ENCODE results near the gene ATP10A. TPM values are rescaled to one million over a fixed set of nuclear protein-coding genes. Genes with fewer than 3 reads are reported as not detected.

The ATP10A gene
- total RNA-seq, 1 experiment from 2014 or later, result 3.9 TPM

DNA sequence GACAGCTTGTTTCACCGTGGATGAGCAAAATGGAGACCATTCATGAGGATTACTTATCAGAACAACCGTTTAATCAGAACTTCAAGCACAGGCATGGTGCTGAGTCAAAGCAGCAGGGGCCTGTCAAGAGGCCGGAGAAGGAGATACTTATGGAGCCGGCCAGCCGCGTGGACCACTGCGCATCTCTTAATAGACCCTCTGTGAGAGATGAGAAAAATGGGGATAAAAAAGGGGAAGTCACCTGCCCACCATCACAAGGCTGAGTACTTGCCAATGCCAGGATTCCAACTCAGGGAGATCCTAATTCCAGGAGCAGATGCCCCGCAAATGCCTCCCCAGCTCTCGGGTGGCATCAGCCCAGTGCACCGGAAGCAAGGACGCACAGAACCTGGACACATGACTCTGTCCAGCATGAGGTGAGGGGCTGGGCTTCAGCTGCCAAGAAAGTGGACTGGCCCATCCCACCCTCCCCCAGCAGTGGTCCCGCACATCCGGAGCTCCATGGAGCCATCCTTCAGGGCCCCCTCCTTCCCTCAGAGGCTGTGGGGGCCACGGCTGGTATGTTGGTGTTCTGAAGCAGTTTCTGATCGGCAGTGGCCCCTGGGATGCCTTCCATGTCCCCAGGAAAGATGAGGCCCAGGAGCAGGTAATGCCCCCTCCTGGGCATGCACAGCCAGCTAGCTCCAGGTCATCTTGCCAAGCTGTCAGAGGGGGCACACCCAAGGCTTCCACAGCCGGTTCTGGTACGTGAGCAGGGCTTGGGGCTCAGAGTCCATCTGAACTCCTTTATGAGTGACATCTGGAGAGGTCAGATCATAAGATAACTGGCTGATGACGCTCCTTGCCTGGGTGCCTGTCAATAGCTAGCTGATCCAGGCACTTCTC is 143.8 kb downstream of the ATP10A start:
- no peak overlapping the region for H3K18ac ChIP-seq (ENCODE audit: insufficient read length, low read depth, low read length)
- no peak overlapping the region for H3K56ac ChIP-seq (ENCODE audit: insufficient read length, low read depth, low read length)
- H2AK5ac ChIP-seq (ENCODE audit: insufficient read length, low read length), result no peak overlapping the region
- no peak overlapping the region for H2AFZ ChIP-seq (ENCODE audit: low read length)
- H3K4ac ChIP-seq (ENCODE audit: low read depth, low read length), result no peak overlapping the region
- Mint-ChIP-seq H3K27me3 (ENCODE audit: low read depth) (no peaks in the 10 kb centered on the region), H3K27ac (no peak overlapping the region), H3K4me1 (peaks cover 10 to 13% of the 10 kb centered on the region in 2 experiments), H3K4me3 (no peak overlapping the region), H3K36me3 (ENCODE audit: insufficient read depth in 1 of 3, low read depth in 3 of 3) (no peaks in the 10 kb centered on the region), H3K9me3 (no peaks in the 10 kb centered on the region)
- H3K79me2 ChIP-seq (ENCODE audit: insufficient read depth, low read length), result no peaks in the 10 kb centered on the region
- H3K79me1 ChIP-seq (ENCODE audit: insufficient read depth, low read depth, low read length, poor library complexity, severe bottlenecking), result no peaks in the 10 kb centered on the region
- TF ChIP-seq, protein P1, sequence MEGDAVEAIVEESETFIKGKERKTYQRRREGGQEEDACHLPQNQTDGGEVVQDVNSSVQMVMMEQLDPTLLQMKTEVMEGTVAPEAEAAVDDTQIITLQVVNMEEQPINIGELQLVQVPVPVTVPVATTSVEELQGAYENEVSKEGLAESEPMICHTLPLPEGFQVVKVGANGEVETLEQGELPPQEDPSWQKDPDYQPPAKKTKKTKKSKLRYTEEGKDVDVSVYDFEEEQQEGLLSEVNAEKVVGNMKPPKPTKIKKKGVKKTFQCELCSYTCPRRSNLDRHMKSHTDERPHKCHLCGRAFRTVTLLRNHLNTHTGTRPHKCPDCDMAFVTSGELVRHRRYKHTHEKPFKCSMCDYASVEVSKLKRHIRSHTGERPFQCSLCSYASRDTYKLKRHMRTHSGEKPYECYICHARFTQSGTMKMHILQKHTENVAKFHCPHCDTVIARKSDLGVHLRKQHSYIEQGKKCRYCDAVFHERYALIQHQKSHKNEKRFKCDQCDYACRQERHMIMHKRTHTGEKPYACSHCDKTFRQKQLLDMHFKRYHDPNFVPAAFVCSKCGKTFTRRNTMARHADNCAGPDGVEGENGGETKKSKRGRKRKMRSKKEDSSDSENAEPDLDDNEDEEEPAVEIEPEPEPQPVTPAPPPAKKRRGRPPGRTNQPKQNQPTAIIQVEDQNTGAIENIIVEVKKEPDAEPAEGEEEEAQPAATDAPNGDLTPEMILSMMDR (conservative IDR thresholded peaks at IDR 0.05), result no peak
- H4K20me1 ChIP-seq (ENCODE audit: control insufficient read depth, insufficient read depth, insufficient read length), result no peaks in the 10 kb centered on the region
- no peak overlapping the region for H2BK5ac ChIP-seq (ENCODE audit: insufficient read length, low read length)
- H3K4me1 ChIP-seq (ENCODE audit: insufficient read depth, low read length), result no peaks in the 10 kb centered on the region
- H3K9ac ChIP-seq (ENCODE audit: extremely low read depth, insufficient read length, low read length), result no peak overlapping the region
- no peak overlapping the region for H3K4me2 ChIP-seq (ENCODE audit: insufficient read depth, insufficient read length, low read length)
- no peaks in the 10 kb centered on the region for H3K9me3 ChIP-seq (ENCODE audit: control insufficient read depth, low read depth, low read length)
- H3T11ph ChIP-seq (ENCODE audit: low read length), result no peak overlapping the region
- H2BK15ac ChIP-seq (ENCODE audit: low read depth, low read length), result no peak overlapping the region
- no peak overlapping the region for H2BK120ac ChIP-seq (ENCODE audit: low read depth, low read length, poor library complexity, severe bottlenecking)
- no peak overlapping the region for H3K23ac ChIP-seq (ENCODE audit: insufficient read length, low read depth, low read length)
- no peak overlapping the region for H4K5ac ChIP-seq (ENCODE audit: insufficient read length, low read depth, low read length)
- no peak overlapping the region for H3K14ac ChIP-seq (ENCODE audit: insufficient read depth, low read length)
- H2BK12ac ChIP-seq (ENCODE audit: insufficient read length, low read depth, low read length), result no peak overlapping the region
- no peaks in the 10 kb centered on the region for H3K27me3 ChIP-seq (ENCODE audit: insufficient read depth, low read length)
- DNase-seq, result no peak
- H4K8ac ChIP-seq (replicated peaks; ENCODE audit: insufficient read length, low read depth, low read length), result no peak overlapping the region
- no CpG with 5 or more reads among the region's 18 CpGs for WGBS (ENCODE audit: extremely low coverage, insufficient read length, low lambda C conversion rate)
- no peak overlapping the region for H4K91ac ChIP-seq (ENCODE audit: insufficient read length, low read depth, low read length)
- H2BK20ac ChIP-seq (ENCODE audit: low read depth, low read length, poor library complexity, severe bottlenecking), result no peak overlapping the region
- no peaks in the 10 kb centered on the region for H3K23me2 ChIP-seq (ENCODE audit: insufficient read length, low read depth, low read length, poor library complexity, severe bottlenecking)
- H3K27ac ChIP-seq (ENCODE audit: insufficient read length, low read depth, low read length), result no peak overlapping the region
